GM21423 (cell line): ENCODE data around the gene GYPE.
"Not testable (repeated sequence)": the region's sequence is repeated elsewhere in the genome, so short reads cannot be mapped to it uniquely, and the experiment has no call there.

Experiments
- ATAC-seq: cut with Tn5 transposase; IDR thresholded peaks from one replicate; pipeline ENCODE4 v1.9.1; 2021; ENCODE audit warnings: mild to moderate bottlenecking, moderate library complexity; ENCODE audit not compliant: unreplicated experiment

GYPE gene

DNA sequence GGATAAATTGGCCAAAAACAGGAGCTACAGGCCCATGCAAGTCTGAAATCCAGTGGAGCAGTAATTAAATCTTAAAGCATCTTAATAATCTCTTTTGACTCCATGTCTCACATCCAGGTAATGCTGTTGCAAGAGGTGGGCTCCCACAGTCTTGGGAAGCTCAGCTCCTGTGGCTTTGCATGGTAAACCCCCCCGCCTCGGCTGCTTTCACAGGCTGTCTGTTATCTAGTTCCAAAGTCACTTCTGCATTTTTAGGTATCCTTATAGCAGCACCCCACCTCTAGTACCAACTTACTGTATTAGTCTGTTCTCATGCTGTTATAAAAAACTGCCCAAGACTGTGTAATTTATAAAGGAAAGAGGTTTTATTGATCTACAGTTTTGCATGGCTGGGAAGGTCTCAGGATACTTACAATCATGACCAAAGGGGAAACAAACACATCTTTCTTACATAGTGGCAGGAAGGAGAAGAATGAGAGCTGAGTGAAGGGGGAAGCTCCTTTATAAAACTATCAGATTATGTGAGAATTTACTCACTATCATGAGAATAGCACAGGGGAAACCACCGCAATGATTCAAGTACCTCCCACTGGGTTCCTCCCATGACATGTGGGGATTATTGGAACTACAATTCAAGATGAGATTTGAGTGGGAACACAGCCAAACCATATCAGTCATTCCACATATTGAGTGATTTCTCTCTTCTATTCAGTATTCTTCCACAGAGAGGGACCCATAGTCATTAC is 34.7 kb downstream of the GYPE start:
- not testable (repeated sequence) for ATAC-seq

DNA sequence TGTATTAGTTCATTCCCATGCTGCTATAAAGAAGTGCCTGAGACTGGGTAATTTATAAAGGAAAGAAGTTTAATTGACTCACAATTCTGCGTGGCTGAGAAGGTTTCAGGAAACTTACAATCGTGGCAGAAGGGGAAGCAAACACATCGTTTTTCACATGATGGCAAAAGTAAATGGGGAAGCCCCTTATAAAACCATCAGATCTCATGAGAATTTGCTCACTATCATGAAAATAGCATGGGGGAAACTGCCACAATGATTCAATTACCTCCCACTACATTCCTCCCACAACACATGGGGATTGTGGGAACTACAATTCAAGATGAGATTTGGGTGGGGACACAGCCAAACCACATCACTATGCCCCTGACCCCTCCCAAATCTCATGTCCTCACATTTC is 35.4 kb downstream of the GYPE start:
- ATAC-seq: not testable (repeated sequence)

DNA sequence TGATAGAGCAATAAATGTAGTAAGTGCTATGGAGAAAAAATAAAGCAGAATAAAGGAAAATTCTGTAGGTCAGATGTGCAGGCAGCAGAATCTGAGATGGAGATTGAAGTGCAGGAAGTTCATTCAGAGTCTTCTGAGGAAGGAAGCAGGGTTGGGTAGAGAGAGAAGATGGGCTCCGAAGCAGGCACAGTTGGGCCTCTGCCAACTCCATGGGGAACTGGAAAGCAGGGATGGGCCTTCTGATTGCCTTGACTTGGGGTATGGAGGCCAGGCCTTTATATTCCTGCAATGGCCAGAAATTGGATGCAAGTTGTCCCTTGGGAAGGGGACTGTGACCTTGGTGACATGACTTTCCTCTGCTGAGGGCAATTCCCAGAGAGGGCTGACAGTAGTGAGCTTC is 42.6 kb downstream of the GYPE start:
- not testable (repeated sequence) for ATAC-seq

DNA sequence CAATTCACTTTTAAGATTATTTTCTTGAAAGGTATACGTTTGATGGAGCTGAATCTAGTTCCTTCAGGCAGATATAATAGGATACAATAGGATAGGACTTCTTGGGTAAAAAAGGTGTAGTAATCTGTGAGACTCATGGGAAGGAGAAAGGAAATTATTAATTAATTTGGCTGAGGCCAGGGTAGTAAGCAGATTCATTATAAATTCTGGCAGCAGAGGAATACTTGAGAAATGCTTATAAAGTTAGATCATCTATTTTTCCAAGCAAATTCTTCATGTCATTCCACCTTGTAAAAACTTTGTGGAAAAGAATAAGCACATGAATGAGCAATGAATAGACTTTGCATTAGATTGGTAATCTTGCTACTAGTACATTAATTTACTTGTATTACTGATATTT is 46.9 kb downstream of the GYPE start:
- no peak for ATAC-seq

DNA sequence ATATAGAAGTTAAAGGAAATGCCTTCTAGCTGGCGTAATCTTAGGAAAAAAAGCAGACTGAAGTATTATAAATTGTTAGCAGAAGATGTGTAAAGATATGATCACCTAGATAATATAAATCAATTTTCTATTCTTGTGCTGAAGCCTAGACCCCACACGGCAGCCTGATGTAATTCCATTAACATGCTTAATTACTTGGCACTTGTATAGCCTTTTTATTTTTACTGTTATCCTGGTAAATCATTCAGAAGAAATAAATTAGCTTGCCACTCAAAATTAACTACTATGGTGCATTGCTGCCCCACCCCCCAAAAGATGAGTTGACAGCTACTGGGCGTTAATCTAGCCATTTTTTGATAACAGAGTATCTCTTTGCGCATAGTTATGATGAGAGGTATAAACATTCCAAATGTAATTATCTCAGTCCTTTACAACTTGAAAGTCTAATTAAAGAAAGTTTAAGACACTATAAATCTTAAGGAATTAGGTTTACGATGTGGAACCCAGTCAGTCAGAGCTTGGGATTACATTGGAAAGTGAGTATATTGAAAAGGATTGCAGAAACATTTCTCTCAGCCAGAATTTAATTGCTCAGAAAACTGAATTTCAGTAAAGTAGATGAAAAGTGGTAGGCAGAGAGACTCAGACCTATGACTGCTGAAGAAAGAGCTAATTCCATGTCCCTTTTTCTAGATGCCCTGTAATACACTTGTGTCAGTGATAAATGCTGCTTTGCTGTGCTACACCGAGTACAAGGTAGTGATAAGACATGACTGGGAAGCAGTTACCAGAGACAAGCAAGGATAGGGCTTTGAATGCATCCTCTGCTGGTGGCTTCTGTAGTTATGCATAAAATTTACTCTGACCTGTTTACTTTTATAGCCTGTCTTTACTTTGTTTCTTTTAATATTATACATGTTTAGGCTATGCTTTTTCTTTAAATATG is 47.7 kb downstream of the GYPE start:
- ATAC-seq: not testable (repeated sequence)

DNA sequence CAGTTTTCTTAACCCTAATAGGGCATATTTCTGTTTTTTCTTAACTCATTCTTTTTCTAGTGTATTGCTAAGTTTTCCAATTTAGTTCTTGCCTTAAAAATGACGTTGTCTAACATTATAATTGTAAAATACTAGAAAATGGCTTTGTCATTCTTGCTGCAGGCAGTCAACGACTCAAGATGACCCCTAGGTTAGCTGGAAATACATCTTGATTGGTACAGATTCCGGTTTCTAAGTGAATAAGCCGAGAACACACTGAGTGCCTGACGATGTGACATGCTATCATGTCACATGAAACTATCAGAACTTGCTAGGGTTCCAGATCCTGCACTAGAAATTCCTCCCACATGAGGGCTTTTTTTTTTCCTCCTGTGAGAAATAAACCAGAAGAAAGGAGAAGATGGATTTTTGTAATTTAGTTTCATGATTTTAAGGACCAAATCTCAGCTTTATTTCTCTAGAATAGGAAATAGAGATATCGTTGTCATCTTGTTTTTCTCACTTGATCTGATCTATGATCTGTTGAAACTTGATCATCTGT is 49.3 kb downstream of the GYPE start:
- ATAC-seq: not testable (repeated sequence)

DNA sequence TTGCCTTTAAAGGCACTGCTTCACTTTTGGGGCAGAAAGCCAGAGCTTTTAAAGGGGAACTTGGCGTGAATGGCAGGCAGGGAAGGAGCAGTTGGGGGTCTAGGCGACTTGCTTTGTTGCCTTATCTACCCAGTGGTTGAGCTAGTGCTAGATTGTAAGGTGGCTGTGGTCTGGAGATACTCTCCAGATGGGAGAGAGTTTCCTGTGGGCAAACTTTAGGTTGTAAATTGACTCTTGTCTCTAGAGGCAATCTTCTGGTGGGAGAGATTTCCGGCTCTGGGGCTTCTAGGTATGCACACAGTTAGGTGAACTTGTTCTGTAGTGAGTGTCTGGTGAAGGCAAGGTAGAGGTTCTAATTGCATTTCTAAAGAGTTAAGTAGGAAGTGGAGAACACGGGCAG is 50.7 kb downstream of the GYPE start:
- not testable (repeated sequence) for ATAC-seq

DNA sequence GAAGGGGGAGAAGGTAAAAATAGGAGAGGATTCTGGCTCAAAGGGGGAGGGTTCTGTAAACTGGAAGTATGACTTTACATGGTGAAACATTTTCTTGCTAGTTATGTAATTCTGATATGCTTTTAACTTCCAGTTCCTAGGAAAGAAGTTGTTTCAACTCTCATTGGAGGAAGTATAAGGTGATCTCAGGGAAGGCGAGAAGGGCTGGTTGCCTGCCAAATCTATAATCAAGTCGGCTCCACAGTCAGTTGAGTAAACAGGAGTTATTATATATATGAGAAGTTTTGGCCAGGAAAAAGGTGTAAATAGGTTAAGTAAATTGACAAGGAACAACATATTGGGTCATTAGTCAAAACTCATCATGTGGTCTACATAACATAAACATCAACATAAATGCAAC is 56.1 kb downstream of the GYPE start:
- ATAC-seq: not testable (repeated sequence)

DNA sequence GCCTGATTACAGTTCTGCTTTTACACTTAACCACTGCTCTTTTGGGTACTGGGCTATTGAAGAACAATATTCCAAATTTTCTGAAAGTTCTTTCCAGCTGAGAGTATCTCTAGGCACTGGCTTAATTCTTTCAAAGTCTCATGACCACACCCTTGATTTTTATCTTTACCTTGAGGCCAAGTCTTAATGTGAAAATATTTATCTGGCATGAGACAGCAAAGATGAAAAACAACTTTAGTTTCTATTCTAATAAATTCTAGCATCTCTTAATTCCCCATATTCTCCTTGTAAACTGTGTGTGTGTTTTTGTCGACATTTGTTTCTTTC is 61.9 kb downstream of the GYPE start:
- not testable (repeated sequence) for ATAC-seq

DNA sequence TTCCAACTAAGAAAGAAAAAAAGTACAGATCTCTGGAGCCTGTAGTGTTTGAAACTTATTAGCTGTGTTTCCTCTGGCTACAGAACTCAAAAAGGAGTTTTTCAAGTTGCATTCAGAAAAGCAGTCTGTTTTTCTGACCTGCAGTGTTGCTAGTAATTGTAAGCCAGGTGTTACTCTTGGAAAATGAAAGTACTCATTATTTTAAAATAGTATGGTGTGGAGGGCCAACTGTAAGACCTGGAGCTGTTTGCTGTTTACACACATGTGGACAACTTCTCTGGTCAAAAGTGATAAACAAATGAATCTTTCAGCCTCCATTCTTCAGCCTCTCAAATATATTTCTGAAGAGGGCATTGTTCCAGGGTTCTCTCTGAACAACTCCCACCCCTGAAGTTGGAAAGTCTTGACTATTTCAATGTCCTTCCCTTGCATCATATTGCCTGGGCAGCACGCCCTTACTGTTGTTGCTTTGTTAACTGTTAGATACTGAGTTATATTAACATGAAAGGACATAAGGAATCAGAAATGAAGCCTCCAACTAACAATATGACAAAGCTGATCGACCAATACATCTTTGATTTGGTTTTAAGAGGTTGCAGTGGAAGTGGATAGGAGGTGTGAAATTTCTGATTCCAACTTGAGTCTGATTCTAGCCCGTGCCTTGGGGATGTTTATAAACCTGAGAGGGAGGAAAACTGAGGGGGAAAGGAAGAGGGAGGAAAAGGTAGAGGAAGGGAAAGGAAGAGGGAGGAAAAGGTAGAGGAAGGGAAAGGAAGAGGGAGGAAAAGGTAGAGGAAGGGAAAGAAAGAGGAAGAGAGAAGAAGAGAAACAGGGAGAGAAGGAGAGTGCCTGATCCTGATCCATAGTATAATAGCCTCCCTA is 62.5 kb downstream of the GYPE start:
- ATAC-seq: not testable (repeated sequence)

DNA sequence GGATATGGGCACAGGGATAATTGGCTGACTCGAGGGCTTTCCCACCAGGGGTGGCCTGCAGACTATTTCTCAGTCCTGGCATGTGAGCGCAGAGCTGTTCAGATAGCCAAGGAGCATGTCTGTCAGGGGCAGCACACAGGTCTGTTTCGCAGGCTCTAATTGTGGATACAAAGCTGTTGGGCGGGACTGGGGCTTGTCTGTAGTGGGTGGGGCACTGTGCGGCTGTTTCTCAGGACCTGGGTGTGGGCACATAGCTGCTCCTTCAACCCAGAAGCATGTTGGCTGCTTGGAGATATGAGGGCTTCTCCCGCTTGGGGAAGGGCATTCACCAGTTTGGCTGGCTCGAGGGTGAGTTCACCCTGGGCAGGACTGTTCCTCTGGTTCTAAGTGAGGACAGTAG is 65.9 kb downstream of the GYPE start:
- ATAC-seq: not testable (repeated sequence)

DNA sequence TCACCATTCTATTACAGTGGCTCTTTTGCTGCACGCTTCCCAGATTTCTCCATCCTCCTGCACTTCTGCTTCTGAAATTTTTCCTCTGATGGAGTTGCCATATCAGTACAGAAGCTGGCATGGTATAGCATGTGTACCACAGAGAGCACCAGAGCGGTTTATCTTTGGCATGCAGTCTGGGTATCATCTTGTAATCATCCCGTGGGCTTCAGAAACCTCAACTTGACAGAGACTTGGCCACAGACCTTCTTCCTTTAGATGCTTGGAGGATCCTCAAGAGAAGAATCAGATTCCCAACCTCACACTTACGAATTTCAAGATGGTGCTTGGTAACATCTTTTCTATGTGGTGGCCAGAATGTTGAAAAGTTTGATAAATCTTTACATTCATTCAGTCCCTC is 71.2 kb downstream of the GYPE start:
- ATAC-seq: not testable (repeated sequence)

DNA sequence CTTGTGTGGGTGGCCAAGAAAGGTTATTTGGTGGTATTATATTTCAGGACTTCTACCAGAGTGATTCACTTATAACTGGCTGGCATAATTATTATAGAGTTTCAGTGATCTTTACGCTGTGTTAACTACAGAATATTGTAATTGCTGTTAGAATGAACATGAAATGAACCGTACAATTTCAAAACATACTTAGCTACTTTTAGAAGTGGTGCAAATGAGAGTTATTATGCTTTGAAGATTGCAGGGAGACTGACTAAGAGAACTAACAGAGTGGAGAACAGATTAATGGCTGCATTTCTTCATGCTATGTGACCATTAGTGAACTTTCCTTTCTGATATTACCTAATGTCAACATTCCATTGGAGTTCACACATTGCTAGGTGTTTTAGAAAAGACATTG is 71.7 kb downstream of the GYPE start:
- ATAC-seq: not testable (repeated sequence)

DNA sequence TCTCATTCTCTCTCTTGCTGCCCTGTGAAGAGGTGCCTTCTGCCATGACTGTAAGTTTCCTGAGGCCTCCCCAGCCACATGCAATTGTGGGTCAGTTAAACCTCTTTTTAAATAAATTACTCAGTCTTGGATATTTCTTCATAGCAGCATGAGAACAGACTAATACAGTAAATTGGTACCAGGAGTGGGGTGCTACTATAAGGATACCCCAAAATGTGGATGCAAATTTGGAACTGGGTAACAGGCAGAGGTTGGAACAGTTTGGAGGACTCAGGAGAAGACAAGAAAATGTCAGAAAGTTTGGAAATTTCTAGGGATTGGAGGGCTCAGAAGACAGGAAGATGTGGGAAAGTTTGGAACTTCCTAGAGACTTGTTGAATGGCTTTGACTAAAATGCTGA is 74.8 kb downstream of the GYPE start:
- not testable (repeated sequence) for ATAC-seq

DNA sequence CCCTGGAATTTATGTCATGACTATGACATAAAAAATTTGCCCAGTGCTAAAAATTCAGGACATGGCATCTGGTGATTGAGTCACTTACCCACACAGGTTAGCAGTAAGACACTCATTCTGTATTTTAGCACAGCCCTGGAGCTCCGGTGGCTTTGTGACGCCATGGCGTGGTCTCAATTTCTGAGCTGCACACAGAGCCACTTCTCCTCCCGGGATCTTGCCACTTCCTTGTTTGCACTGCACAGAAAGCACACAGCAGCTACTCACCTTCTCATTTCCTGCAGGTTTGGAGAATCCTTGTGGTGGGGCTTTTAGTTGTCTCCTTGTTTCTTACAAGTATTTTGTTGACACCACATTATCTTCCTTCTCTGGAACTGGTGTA is 76.1 kb downstream of the GYPE start:
- not testable (repeated sequence) for ATAC-seq
